Measurements from ENCODE around the gene ROR1. TPM values are rescaled to one million over a fixed set of nuclear protein-coding genes. Genes with fewer than 3 reads are reported as not detected.

The ROR1 gene
- total and polyA plus RNA-seq, 2 of the 13 experiments (the other 11 are each of a cell fraction or from before 2014, with no cell fraction given): 0.58 to 2.3 TPM

- 23% methylated on average over 3 of the region's 3 CpGs for WGBS (ENCODE audit: low lambda C conversion rate)
- in situ Hi-C loops (cut with HindIII; ENCODE audit: extremely low pct_ligation_motif_present, low pct_unique_long_range_greater_than_20kb): no loop called here
- Histone ChIP-seq H3K4me2 (ENCODE audit: low read depth, low read length) (no peak overlapping the region), H3K79me2 (ENCODE audit: insufficient read depth, low read length) (no peaks in the 10 kb centered on the region), H4K20me1 (ENCODE audit: insufficient read depth, low read length) (no peaks in the 10 kb centered on the region), H3K4me3 (replicated peaks in 1 of 3; ENCODE audit: insufficient read depth in 1 of 3, low read depth in 2 of 3, low read length in 3 of 3) (no peak overlapping the region), H3K9me3 (ENCODE audit: low read length) (no peaks in the 10 kb centered on the region), H2AFZ (ENCODE audit: low read length) (no peak overlapping the region), H3K4me1 (ENCODE audit: insufficient read depth, low read length) (peaks cover 18% of the 10 kb centered on the region), H3K27me3 (ENCODE audit: control insufficient read depth in 1 of 2, insufficient read depth in 2 of 2, low read length in 2 of 2) (no peaks in the 10 kb centered on the region), H3K36me3 (replicated peaks in 1 of 2; ENCODE audit: control insufficient read depth in 1 of 2, insufficient read depth in 2 of 2, low read length in 2 of 2) (no peaks in the 10 kb centered on the region), H3K9ac (ENCODE audit: insufficient read depth, low read depth, low read length) (no peak overlapping the region), H3K27ac (ENCODE audit: extremely low read length, insufficient read depth, low read length) (no peak overlapping the region)
- FAIRE-seq (no peak), DNase-seq (ENCODE audit: low spot score) (no peak), ATAC-seq (no peak)
- POLR2A ChIA-PET: no interaction called here
- intact Hi-C loops (cut with micrococcal nuclease; ENCODE audit: unreplicated experiment): no loop called here
- CTCF ChIA-PET (ENCODE audit: low intra/inter-chr PET ratio, low total read pairs): no interaction called here
- BruUV-seq (replicated peaks): no TSS peak
- TF ChIP-seq ZNF280B (CRISPR knock-in tag; IDR thresholded peaks at IDR 0.05; ENCODE audit: borderline replicate concordance) (no peak), HHEX (CRISPR knock-in tag; IDR thresholded peaks at IDR 0.05) (no peak), ZNF710 (CRISPR knock-in tag; IDR thresholded peaks at IDR 0.05; ENCODE audit: borderline replicate concordance) (no peak), E2F1 (CRISPR knock-in tag; IDR thresholded peaks at IDR 0.05) (no peak), DNMT1 (CRISPR knock-in tag; IDR thresholded peaks at IDR 0.05) (no peak), ZNF878 (CRISPR knock-in tag; IDR thresholded peaks at IDR 0.05) (no peak), ZNF556 (CRISPR knock-in tag; IDR thresholded peaks at IDR 0.05; ENCODE audit: borderline replicate concordance) (no peak), MBD4 (IDR thresholded peaks at IDR 0.05; ENCODE audit: borderline replicate concordance, low read length) (no peak), SOX5 (CRISPR knock-in tag; IDR thresholded peaks at IDR 0.05; ENCODE audit: borderline replicate concordance) (no peak), ZNF580 (CRISPR knock-in tag; IDR thresholded peaks at IDR 0.05; ENCODE audit: borderline replicate concordance, low read depth) (no peak), NKX3-1 (CRISPR knock-in tag; IDR thresholded peaks at IDR 0.05) (no peak), IRF1 (CRISPR knock-in tag; IDR thresholded peaks at IDR 0.05; ENCODE audit: low read depth) (no peak), ZNF17 (CRISPR knock-in tag; IDR thresholded peaks at IDR 0.05) (no peak), ZNF704 (CRISPR knock-in tag; IDR thresholded peaks at IDR 0.05; ENCODE audit: borderline replicate concordance) (no peak), GTF3A (CRISPR knock-in tag; conservative IDR thresholded peaks at IDR 0.05) (no peak), PHF20 (CRISPR knock-in tag; IDR thresholded peaks at IDR 0.05) (no peak), TRIM22 (IDR thresholded peaks at IDR 0.05) (no peak)
These were observed 28.3 kb downstream of the ROR1 start for GRCh38 chr1:63802109-63802508.

Measured in HepG2 (cell line).